HepG2 (cell line): ENCODE data around the gene ATP8B4. TPM values are rescaled to one million over a fixed set of nuclear protein-coding genes. Genes with fewer than 3 reads are reported as not detected.

Experiments used
- ATAC-seq: fragments of 200-7000 bp; cut with Tn5 transposase; 3 replicates; pipeline ENCODE4 v1.9.1; 2020; ENCODE audit warnings: mild to moderate bottlenecking, moderate library complexity
- BruUV-seq: library from RNA; stranded (reverse); fragments of 400-500 nt; replicated peaks from 2 replicates; lab custom pipeline; 2021; lab: Mats Ljungman, UMichigan
- CTCF ChIA-PET: fragments of 300-600 bp; formaldehyde crosslinking; extraction: SDS; loops from one replicate; lab custom pipeline; 2021; ENCODE audit warnings: low total read pairs, inconsistent platforms, low intra/inter-chr PET ratio; lab: Yijun Ruan, JAX
- POLR2A ChIA-PET: fragments of 350-600 bp; sonication (Branson Sonifier 250); formaldehyde crosslinking; loops from one replicate; lab custom pipeline; 2020; ENCODE audit warnings: antibody characterized with exemption, inconsistent platforms; lab: Yijun Ruan, JAX
- DNase-seq: peaks from one replicate; pipeline ENCODE4 v3.0.0-alpha.2; 2015; ENCODE audit warnings: low spot score
- FAIRE-seq: peaks from 3 replicates; lab custom pipeline; 2011; peaks lifted over from hg19 to GRCh38; lab: Jason Lieb, UNC
- H2AFZ ChIP-seq: one replicate; pipeline ENCODE4 v1.6.1; 2011; ENCODE audit warnings: low read length, inconsistent platforms
- H3K27ac ChIP-seq: fragments of 300-600 bp; 3 replicates; pipeline ENCODE4 v1.8.0; 2011; ENCODE audit warnings: mixed run types, mild to moderate bottlenecking, mixed read lengths, low read length, inconsistent platforms; ENCODE audit not compliant: insufficient read depth; ENCODE audit errors: extremely low read length
- H3K27me3 ChIP-seq, 2 experiments: fragments of 200-600 bp in 1 of 2; 2 replicates in 1 of 2; 3 replicates in 1 of 2; pipeline versions ENCODE4 v1.6.0 to v1.8.0; 2011; ENCODE audit warnings: low read length in 2 of 2, mild to moderate bottlenecking in 2 of 2, moderate library complexity in 2 of 2, inconsistent platforms in 1 of 2; ENCODE audit not compliant: insufficient read depth in 2 of 2, control insufficient read depth in 1 of 2
- H3K36me3 ChIP-seq, 2 experiments: fragments of 200-600 bp in 1 of 2; replicated peaks in 1 of 2; 2 replicates in 1 of 2; 3 replicates in 1 of 2; pipeline versions ENCODE4 v1.5.1 to v1.8.0; 2011; ENCODE audit warnings: low read length in 2 of 2, inconsistent platforms in 1 of 2; ENCODE audit not compliant: insufficient read depth in 2 of 2, control insufficient read depth in 1 of 2
- H3K4me1 ChIP-seq: 2 replicates; pipeline ENCODE4 v1.5.1; 2012; ENCODE audit warnings: low read length, inconsistent platforms; ENCODE audit not compliant: insufficient read depth
- H3K4me2 ChIP-seq: 2 replicates; pipeline ENCODE4 v1.6.0; 2011; ENCODE audit warnings: low read depth, low read length, inconsistent platforms
- H3K4me3 ChIP-seq, 3 experiments: fragments of 200-600 bp in 1 of 3; sonication (generic), shearing (Covaris generic) in 1 of 3; replicated peaks in 1 of 3; 2 replicates each; pipeline ENCODE4 v1.5.1; 2011 to 2016; ENCODE audit warnings: low read length in 3 of 3, inconsistent platforms in 2 of 3, low read depth in 2 of 3, mild to moderate bottlenecking in 2 of 3, control low read depth in 1 of 3, mixed read lengths in 1 of 3; ENCODE audit not compliant: insufficient read depth in 1 of 3
- H3K79me2 ChIP-seq: one replicate; pipeline ENCODE4 v1.6.1; 2011; ENCODE audit warnings: low read length, inconsistent platforms; ENCODE audit not compliant: insufficient read depth
- H3K9ac ChIP-seq: 2 replicates; pipeline ENCODE4 v1.6.0; 2011; ENCODE audit warnings: mild to moderate bottlenecking, low read depth, low read length, inconsistent platforms; ENCODE audit not compliant: insufficient read depth
- H3K9me3 ChIP-seq: 2 replicates; pipeline ENCODE4 v1.5.1; 2012; ENCODE audit warnings: mild to moderate bottlenecking, low read length
- H4K20me1 ChIP-seq: 2 replicates; pipeline ENCODE4 v1.6.0; 2011; ENCODE audit warnings: inconsistent platforms, mild to moderate bottlenecking, low read length, moderate library complexity; ENCODE audit not compliant: insufficient read depth
- HOXA9 ChIP-seq: sonication (generic); formaldehyde crosslinking; IDR thresholded peaks from 2 replicates; pipeline ENCODE4 v1.8.1; 2022; ENCODE audit warnings: missing genetic modification reagents, mild to moderate bottlenecking, moderate library complexity, borderline replicate concordance
- JDP2 ChIP-seq: sonication (generic); formaldehyde crosslinking; IDR thresholded peaks from 2 replicates; pipeline ENCODE4 v1.8.1; 2022; ENCODE audit warnings: missing genetic modification reagents, borderline replicate concordance
- MAZ ChIP-seq, 2 experiments: sonication (generic) in 1 of 2; formaldehyde crosslinking in 1 of 2; IDR thresholded peaks; 2 replicates each; pipeline versions ENCODE4 v1.5.0 to v1.6.1; 2012 to 2020; ENCODE audit warnings: low read depth in 2 of 2, mild to moderate bottlenecking in 2 of 2, borderline replicate concordance in 1 of 2, improper control_type of control experiment in 1 of 2, low read length in 1 of 2, missing genetic modification reagents in 1 of 2, moderate library complexity in 1 of 2
- NR1H2 ChIP-seq: sonication (generic); formaldehyde crosslinking; IDR thresholded peaks from 2 replicates; pipeline ENCODE4 v1.8.1; 2022; ENCODE audit warnings: low read depth, missing genetic modification reagents, borderline replicate concordance
- SETDB1 ChIP-seq: sonication (generic); formaldehyde crosslinking; IDR thresholded peaks from 2 replicates; pipeline ENCODE4 v1.5.1; 2020; ENCODE audit warnings: missing genetic modification reagents, mild to moderate bottlenecking, borderline replicate concordance
- TAF1 ChIP-seq: sonication (generic); formaldehyde crosslinking; IDR thresholded peaks from 2 replicates; pipeline ENCODE4 v1.4.0; 2020; ENCODE audit warnings: missing genetic modification reagents
- WIZ ChIP-seq: sonication (generic); formaldehyde crosslinking; IDR thresholded peaks from 2 replicates; pipeline ENCODE4 v1.5.1; 2020; ENCODE audit warnings: mild to moderate bottlenecking, missing genetic modification reagents
- ZNF224 ChIP-seq: sonication (generic); formaldehyde crosslinking; IDR thresholded peaks from 2 replicates; pipeline ENCODE4 v1.5.0; 2020; ENCODE audit warnings: mild to moderate bottlenecking, missing genetic modification reagents
- ZNF549 ChIP-seq: sonication (generic); formaldehyde crosslinking; IDR thresholded peaks from 2 replicates; pipeline ENCODE4 v1.5.0; 2020; ENCODE audit warnings: missing genetic modification reagents
- ZNF605 ChIP-seq: sonication (generic); formaldehyde crosslinking; IDR thresholded peaks from 2 replicates; pipeline ENCODE4 v1.8.0; 2022; ENCODE audit warnings: mild to moderate bottlenecking, missing genetic modification reagents
- ZSCAN20 ChIP-seq: sonication (generic); formaldehyde crosslinking; IDR thresholded peaks from 2 replicates; pipeline ENCODE4 v1.4.0; 2020; ENCODE audit warnings: missing genetic modification reagents, mild to moderate bottlenecking, borderline replicate concordance
- in situ Hi-C: cut with HindIII; loops from 2 replicates; pipeline ENCODE4 v1.10.0; 2017; ENCODE audit warnings: low pct_unique_long_range_greater_than_20kb; ENCODE audit not compliant: extremely low pct_ligation_motif_present
- intact Hi-C: fragments of 100-400 bp; cut with micrococcal nuclease; formaldehyde crosslinking; loops from one replicate; pipeline ENCODE4 v1.10.0; 2022; ENCODE audit not compliant: unreplicated experiment
- polyA plus RNA-seq, 8 experiments: library from polyadenylated mRNA; depleted of rRNA in 3 of 8; stranded (reverse) in 7 of 8; unstranded in 1 of 8; fragments of >200 nt; fragmentation: Illumina TruSeq in 4 of 8; extraction: Trizol in 4 of 8; gene quantifications; 2 replicates each; pipeline versions ENCODE4 v1.2.1 to v1.2.3, GENCODE V29; 2011 to 2016; ENCODE audit warnings: low read depth in 4 of 8, missing spikeins in 1 of 8, mixed read lengths in 1 of 8; ENCODE audit not compliant: insufficient read depth in 1 of 8
- total RNA-seq, 5 experiments: library from RNA; depleted of rRNA; stranded (reverse); fragments of >200 nt; fragmentation: Illumina TruSeq; extraction: Trizol; gene quantifications; 2 replicates each; pipeline ENCODE4 v1.2.3, GENCODE V29; 2016; ENCODE audit warnings: low read depth in 1 of 5
- TF ChIP-seq, protein P1 (sequence below): sonication (generic); formaldehyde crosslinking; IDR thresholded peaks from 2 replicates; pipeline ENCODE4 v1.4.0; 2020; ENCODE audit warnings: missing genetic modification reagents

Gene ATP8B4
- total and polyA plus RNA-seq, 2 of the 13 experiments (the other 11 are each of a cell fraction or from before 2014, with no cell fraction given) = 0.24 to 0.69 TPM

GRCh38 chr15:50044406-50044805, 74.6 kb downstream of the ATP8B4 start:
- H3K4me3 ChIP-seq = no peak overlapping the region
- H2AFZ ChIP-seq = no peak overlapping the region
- TF ChIP-seq ZNF605 (CRISPR knock-in tag) = no peak
- no peak for TF ChIP-seq ZSCAN20 (CRISPR knock-in tag)
- TF ChIP-seq NR1H2 (CRISPR knock-in tag) = no peak
- TF ChIP-seq JDP2 (CRISPR knock-in tag) = no peak
- TF ChIP-seq ZNF224 (CRISPR knock-in tag) = no peak
- no peak for TF ChIP-seq ZNF549
- no peak for TF ChIP-seq MAZ (IDR thresholded peaks at IDR 0.05; ENCODE audit: borderline replicate concordance, low read depth, low read length)
- TF ChIP-seq MAZ (CRISPR knock-in tag; IDR thresholded peaks at IDR 0.05; ENCODE audit: low read depth) = no peak
- no peak for TF ChIP-seq WIZ (CRISPR knock-in tag)
- TF ChIP-seq SETDB1 (CRISPR knock-in tag) = no peak
- TF ChIP-seq TAF1 (CRISPR knock-in tag) = no peak
- TF ChIP-seq, protein P1, sequence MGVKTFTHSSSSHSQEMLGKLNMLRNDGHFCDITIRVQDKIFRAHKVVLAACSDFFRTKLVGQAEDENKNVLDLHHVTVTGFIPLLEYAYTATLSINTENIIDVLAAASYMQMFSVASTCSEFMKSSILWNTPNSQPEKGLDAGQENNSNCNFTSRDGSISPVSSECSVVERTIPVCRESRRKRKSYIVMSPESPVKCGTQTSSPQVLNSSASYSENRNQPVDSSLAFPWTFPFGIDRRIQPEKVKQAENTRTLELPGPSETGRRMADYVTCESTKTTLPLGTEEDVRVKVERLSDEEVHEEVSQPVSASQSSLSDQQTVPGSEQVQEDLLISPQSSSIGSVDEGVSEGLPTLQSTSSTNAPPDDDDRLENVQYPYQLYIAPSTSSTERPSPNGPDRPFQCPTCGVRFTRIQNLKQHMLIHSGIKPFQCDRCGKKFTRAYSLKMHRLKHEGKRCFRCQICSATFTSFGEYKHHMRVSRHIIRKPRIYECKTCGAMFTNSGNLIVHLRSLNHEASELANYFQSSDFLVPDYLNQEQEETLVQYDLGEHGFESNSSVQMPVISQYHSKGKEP (CRISPR knock-in tag) = no peak
- TF ChIP-seq HOXA9 = no peak
- FAIRE-seq (no peak), DNase-seq (no peak), ATAC-seq (no peak)
- in situ Hi-C loops (no loop called here), intact Hi-C loops (no loop called here)
- no peaks in the 10 kb centered on the region for H3K79me2 ChIP-seq
- no peaks in the 10 kb centered on the region for H3K4me1 ChIP-seq
- H3K36me3 ChIP-seq = no peaks in the 10 kb centered on the region
- no TSS peak for BruUV-seq
- no peak overlapping the region for H3K4me2 ChIP-seq
- ChIA-PET CTCF (no interaction called here), POLR2A (no interaction called here)
- H3K9me3 ChIP-seq = peaks cover 9% of the 10 kb centered on the region; the same call in 1 of the 2 replicates
- H3K9ac ChIP-seq = no peak overlapping the region
- H3K27me3 ChIP-seq = no peaks in the 10 kb centered on the region
- H4K20me1 ChIP-seq = no peaks in the 10 kb centered on the region
- H3K27ac ChIP-seq = no peak overlapping the region
